ENCODE results near the gene BMP6. TPM values are rescaled to one million over a fixed set of nuclear protein-coding genes. Genes with fewer than 3 reads are reported as not detected.

BMP6 gene
- total and polyA plus RNA-seq, 2 of the 4 experiments (the other 2 are of a cell fraction), result 0.18 to 0.19 TPM

DNA sequence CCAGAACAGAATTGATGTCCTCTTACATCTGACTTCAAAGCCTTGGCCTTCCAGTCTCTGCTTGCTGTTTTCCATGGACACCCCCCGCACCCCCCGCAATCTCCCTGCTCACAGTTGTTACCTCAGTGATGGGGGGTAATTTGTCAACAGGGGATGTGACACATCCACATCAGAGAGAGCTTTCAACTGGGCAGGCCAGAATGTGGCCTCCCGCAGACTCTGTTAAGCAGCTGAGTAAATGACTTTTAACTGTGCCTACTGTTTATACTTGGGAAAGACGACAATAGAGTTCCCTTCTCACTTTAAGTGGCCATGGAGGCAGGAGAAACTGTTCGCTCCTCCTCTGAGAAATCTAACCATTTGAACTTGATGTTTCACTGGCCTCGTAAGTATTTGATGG is 133.7 kb downstream of the BMP6 start:
- Histone ChIP-seq H2BK120ac (ENCODE audit: low read depth, low read length) (no peak overlapping the region), H3K27me3 (ENCODE audit: control insufficient read depth, insufficient read depth, low read length) (no peaks in the 10 kb centered on the region), H3K18ac (ENCODE audit: low read depth, low read length) (no peak overlapping the region), H2BK15ac (ENCODE audit: low read depth, low read length) (no peak overlapping the region), H2AK9ac (replicated peaks; ENCODE audit: low read depth, low read length, poor library complexity) (no peak overlapping the region), H4K91ac (ENCODE audit: insufficient read depth, low read depth, low read length) (no peak overlapping the region), H3K9me3 (ENCODE audit: control insufficient read depth, insufficient read depth, low read length) (no peaks in the 10 kb centered on the region), H3K4me1 (ENCODE audit: control insufficient read depth, insufficient read depth, low read length) (no peaks in the 10 kb centered on the region), H3K79me1 (ENCODE audit: low read depth in 1 of 2, low read length in 2 of 2) (no peaks in the 10 kb centered on the region), H3K23ac (ENCODE audit: low read depth, low read length) (no peak overlapping the region), H3K56ac (ENCODE audit: extremely low read depth, insufficient read depth, low read length) (no peak overlapping the region), H4K5ac (ENCODE audit: low read depth, low read length) (no peak overlapping the region), H3K36me3 (ENCODE audit: control insufficient read depth, insufficient read depth, low read length) (peaks cover 2% of the 10 kb centered on the region; the same call in 1 of the 2 replicates), H2BK20ac (ENCODE audit: low read depth, low read length) (no peak overlapping the region), H3K9me1 (ENCODE audit: insufficient read depth, low read length) (no peaks in the 10 kb centered on the region), H4K8ac (ENCODE audit: low read depth in 2 of 2, low read length in 2 of 2) (no peak overlapping the region), H3K14ac (replicated peaks; ENCODE audit: low read depth, low read length) (no peak overlapping the region), H3K4me2 (ENCODE audit: low read depth, low read length) (no peak overlapping the region), H2AFZ (replicated peaks; ENCODE audit: low read length, poor library complexity) (no peak overlapping the region), H3K4me3 (ENCODE audit: insufficient read depth, low read depth, low read length) (no peak overlapping the region), H3K9ac (ENCODE audit: low read depth, low read length) (no peak overlapping the region), H3K27ac (ENCODE audit: insufficient read depth, low read length) (no peak overlapping the region), H2BK5ac (ENCODE audit: low read depth, low read length, poor library complexity, severe bottlenecking) (no peak overlapping the region), H4K20me1 (ENCODE audit: insufficient read depth, low read length) (no peaks in the 10 kb centered on the region), H2AK5ac (ENCODE audit: low read depth, low read length) (no peak overlapping the region), H3K4ac (ENCODE audit: low read depth, low read length) (no peak overlapping the region)
- in situ Hi-C loops (cut with MboI; ENCODE audit: low sequenced_read_pairs) (no loop called here), intact Hi-C loops (cut with micrococcal nuclease) (no loop called here), dilution Hi-C loops (cut with HindIII; ENCODE audit: low sequenced_read_pairs, unreplicated experiment) (no loop called here)
- ATAC-seq (ENCODE audit: low read depth) (no peak), DNase-seq (no peak)
- no peak for TF ChIP-seq CEBPB (IDR thresholded peaks at IDR 0.05; ENCODE audit: low read depth, low read length)
- no peak for TF ChIP-seq SMC3 (IDR thresholded peaks at IDR 0.05; ENCODE audit: low read depth, low read length)
- TF ChIP-seq CHD1 (IDR thresholded peaks at IDR 0.05; ENCODE audit: low read depth, low read length), result no peak
- no peak for TF ChIP-seq RFX5 (IDR thresholded peaks at IDR 0.05; ENCODE audit: low read depth, low read length)
- TF ChIP-seq, protein P1, sequence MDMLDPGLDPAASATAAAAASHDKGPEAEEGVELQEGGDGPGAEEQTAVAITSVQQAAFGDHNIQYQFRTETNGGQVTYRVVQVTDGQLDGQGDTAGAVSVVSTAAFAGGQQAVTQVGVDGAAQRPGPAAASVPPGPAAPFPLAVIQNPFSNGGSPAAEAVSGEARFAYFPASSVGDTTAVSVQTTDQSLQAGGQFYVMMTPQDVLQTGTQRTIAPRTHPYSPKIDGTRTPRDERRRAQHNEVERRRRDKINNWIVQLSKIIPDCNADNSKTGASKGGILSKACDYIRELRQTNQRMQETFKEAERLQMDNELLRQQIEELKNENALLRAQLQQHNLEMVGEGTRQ (IDR thresholded peaks at IDR 0.05; ENCODE audit: low read depth, low read length), result no peak
- TF ChIP-seq RCOR1 (IDR thresholded peaks at IDR 0.05; ENCODE audit: insufficient replicate concordance, low read length), result no peak
- no peak for TF ChIP-seq MAZ (IDR thresholded peaks at IDR 0.05; ENCODE audit: borderline replicate concordance, low read depth, low read length)
- WGBS, 2 experiments (ENCODE audit: extremely low coverage in 2 of 2, insufficient read length in 1 of 2), result no CpG with 5 or more reads among the region's 6 CpGs
- no TSS peak for BruUV-seq (replicated peaks)
- POLR2A ChIA-PET (ENCODE audit: unreplicated experiment), result no interaction called here
- CTCF ChIA-PET, result no interaction called here
